ENCODE data around the gene ALDOA. TPM values are rescaled to one million over a fixed set of nuclear protein-coding genes. Genes with fewer than 3 reads are reported as not detected.

Gene ALDOA
- total RNA-seq, 3 donors from 2014 or later (not counting 1 experiment from before 2014, with no cell fraction given) = 412 to 544 (median 490) TPM

- no peak for TF ChIP-seq CTCF (IDR thresholded peaks at IDR 0.05)
- Mint-ChIP-seq H3K4me1 (peaks cover 0 to 7% of the 10 kb centered on the region in 2 donors), H3K9me3 (no peaks in the 10 kb centered on the region), H3K27ac (no peak overlapping the region), H3K4me3 (no peak overlapping the region), H3K36me3 (no peaks in the 10 kb centered on the region), H3K27me3 (ENCODE audit: low read depth in 2 of 2) (no peaks in the 10 kb centered on the region)
- 85% methylated on average over 8 of the region's 8 CpGs for WGBS (ENCODE audit: insufficient coverage)
- DNase-seq = no peak
- no peaks in the 10 kb centered on the region for H3K27me3 ChIP-seq (ENCODE audit: control insufficient read depth, insufficient read depth, low read length)
- peak in 1 of 3 donors; percentile 36 for ATAC-seq
- no peaks in the 10 kb centered on the region for H3K4me1 ChIP-seq (ENCODE audit: control insufficient read depth, insufficient read depth, low read length)
- no peak overlapping the region for H3K27ac ChIP-seq (ENCODE audit: low read length)
- no peak overlapping the region for H3K4me3 ChIP-seq (ENCODE audit: low read length)
- H3K36me3 ChIP-seq (ENCODE audit: control insufficient read depth, insufficient read depth, low read length) = no peaks in the 10 kb centered on the region
- H3K9me3 ChIP-seq (ENCODE audit: control insufficient read depth, insufficient read depth, low read length) = no peaks in the 10 kb centered on the region
- intact Hi-C loops (cut with micrococcal nuclease) = no loop called here
Measured at GRCh38 chr16:30046178-30046577, 19.4 kb upstream of the ALDOA start.

GRCh38 chr16:30046588-30046987 lies 19.0 kb upstream of the ALDOA start:
- no peaks in the 10 kb centered on the region for H3K36me3 Mint-ChIP-seq
- no peak overlapping the region for H3K4me3 Mint-ChIP-seq
- H3K27me3 Mint-ChIP-seq (ENCODE audit: low read depth in 2 of 2) = no peaks in the 10 kb centered on the region
- H3K4me1 Mint-ChIP-seq = peaks cover 0 to 9% of the 10 kb centered on the region in 2 donors
- TF ChIP-seq CTCF (IDR thresholded peaks at IDR 0.05) = no peak
- no peak overlapping the region for H3K27ac ChIP-seq (ENCODE audit: low read length)
- H3K9me3 ChIP-seq (ENCODE audit: control insufficient read depth, insufficient read depth, low read length) = no peaks in the 10 kb centered on the region
- no peak overlapping the region for H3K27ac Mint-ChIP-seq
- H3K27me3 ChIP-seq (ENCODE audit: control insufficient read depth, insufficient read depth, low read length) = no peaks in the 10 kb centered on the region
- 100% methylated on average over 1 of the region's 1 CpG for WGBS (ENCODE audit: insufficient coverage)
- H3K36me3 ChIP-seq (ENCODE audit: control insufficient read depth, insufficient read depth, low read length) = no peaks in the 10 kb centered on the region
- intact Hi-C loops (cut with micrococcal nuclease) = no loop called here
- H3K4me1 ChIP-seq (ENCODE audit: control insufficient read depth, insufficient read depth, low read length) = no peaks in the 10 kb centered on the region
- ATAC-seq (no peak), DNase-seq (no peak)
- H3K4me3 ChIP-seq (ENCODE audit: low read length) = no peak overlapping the region
- no peaks in the 10 kb centered on the region for H3K9me3 Mint-ChIP-seq

- no peak overlapping the region for H3K4me3 ChIP-seq (ENCODE audit: low read length)
- peak overlapping the region in 1 of 2 donors; percentile 1 for H3K27ac Mint-ChIP-seq
- intact Hi-C loops (cut with micrococcal nuclease) = no loop called here
- 95% methylated on average over 8 of the region's 8 CpGs for WGBS (ENCODE audit: insufficient coverage)
- H3K27ac ChIP-seq (ENCODE audit: low read length) = no peak overlapping the region
- no peaks in the 10 kb centered on the region for H3K9me3 Mint-ChIP-seq
- no peaks in the 10 kb centered on the region for H3K9me3 ChIP-seq (ENCODE audit: control insufficient read depth, insufficient read depth, low read length)
- no peak for TF ChIP-seq CTCF (IDR thresholded peaks at IDR 0.05)
- H3K4me1 Mint-ChIP-seq = peaks cover 0 to 26% of the 10 kb centered on the region in 2 donors
- H3K36me3 ChIP-seq (ENCODE audit: control insufficient read depth, insufficient read depth, low read length) = no peaks in the 10 kb centered on the region
- ATAC-seq (no peak), DNase-seq (no peak)
- H3K4me3 Mint-ChIP-seq = no peak overlapping the region
- H3K27me3 Mint-ChIP-seq (ENCODE audit: low read depth in 2 of 2) = no peaks in the 10 kb centered on the region
- H3K36me3 Mint-ChIP-seq = no peaks in the 10 kb centered on the region
- H3K27me3 ChIP-seq (ENCODE audit: control insufficient read depth, insufficient read depth, low read length) = no peaks in the 10 kb centered on the region
- H3K4me1 ChIP-seq (ENCODE audit: control insufficient read depth, insufficient read depth, low read length) = peaks cover 14% of the 10 kb centered on the region
Measured at GRCh38 chr16:30049871-30050270, 15.7 kb upstream of the ALDOA start.

GRCh38 chr16:30051518-30051917 lies 14.0 kb upstream of the ALDOA start:
- peak overlapping the region; percentile 74 for H3K4me3 Mint-ChIP-seq
- Histone ChIP-seq H3K4me1 (ENCODE audit: control insufficient read depth, insufficient read depth, low read length) (peaks cover 14% of the 10 kb centered on the region), H3K4me3 (ENCODE audit: low read length) (no peak overlapping the region), H3K36me3 (ENCODE audit: control insufficient read depth, insufficient read depth, low read length) (no peaks in the 10 kb centered on the region), H3K27ac (ENCODE audit: low read length) (no peak overlapping the region), H3K9me3 (ENCODE audit: control insufficient read depth, insufficient read depth, low read length) (no peaks in the 10 kb centered on the region), H3K27me3 (ENCODE audit: control insufficient read depth, insufficient read depth, low read length) (no peaks in the 10 kb centered on the region)
- TF ChIP-seq CTCF (IDR thresholded peaks at IDR 0.05) = no peak
- no peaks in the 10 kb centered on the region for H3K9me3 Mint-ChIP-seq
- H3K36me3 Mint-ChIP-seq = no peaks in the 10 kb centered on the region
- 94% methylated on average over 3 of the region's 3 CpGs for WGBS (ENCODE audit: insufficient coverage)
- ATAC-seq (no peak), DNase-seq (no peak)
- H3K4me1 Mint-ChIP-seq = peaks cover 0 to 22% of the 10 kb centered on the region in 2 donors
- H3K27me3 Mint-ChIP-seq (ENCODE audit: low read depth in 2 of 2) = no peaks in the 10 kb centered on the region
- intact Hi-C loops (cut with micrococcal nuclease) = no loop called here
- peak overlapping the region in 1 of 2 donors; percentile 29 for H3K27ac Mint-ChIP-seq
